Astrocyte (in vitro differentiated cells and primary cell): ENCODE data around the gene ZNF292. TPM values are rescaled to one million over a fixed set of nuclear protein-coding genes. Genes with fewer than 3 reads are reported as not detected.

Experiments used
- DNase-seq: peaks from one replicate; pipeline ENCODE4 v3.0.0-alpha.2; 2010; ENCODE audit warnings: low read depth
- FAIRE-seq: peaks from 2 replicates; lab custom pipeline; 2011; peaks lifted over from hg19 to GRCh38; lab: Jason Lieb, UNC
- H2AFZ ChIP-seq: 2 replicates; pipeline ENCODE4 v1.6.0; 2012; ENCODE audit warnings: low read depth, low read length, inconsistent platforms
- H3K27ac ChIP-seq: 2 replicates; pipeline ENCODE4 v1.5.1; 2011; ENCODE audit warnings: low read depth, low read length, inconsistent platforms
- H3K27me3 ChIP-seq: 2 replicates; pipeline ENCODE4 v1.6.0; 2011; ENCODE audit warnings: low read length, inconsistent platforms; ENCODE audit not compliant: insufficient read depth
- H3K36me3 ChIP-seq: 2 replicates; pipeline ENCODE4 v1.5.1; 2011; ENCODE audit warnings: low read length, inconsistent platforms; ENCODE audit not compliant: insufficient read depth
- H3K4me1 ChIP-seq: 2 replicates; pipeline ENCODE4 v1.5.1; 2011; ENCODE audit warnings: low read length, inconsistent platforms; ENCODE audit not compliant: insufficient read depth
- H3K4me2 ChIP-seq: 2 replicates; pipeline ENCODE4 v1.6.0; 2012; ENCODE audit warnings: low read length, inconsistent platforms
- H3K4me3 ChIP-seq: 2 replicates; pipeline ENCODE4 v1.5.1; 2011; ENCODE audit warnings: low read depth, mild to moderate bottlenecking, low read length, inconsistent platforms; ENCODE audit not compliant: insufficient read depth
- H3K79me2 ChIP-seq: 2 replicates; pipeline ENCODE4 v1.6.0; 2012; ENCODE audit warnings: mild to moderate bottlenecking, low read length, inconsistent platforms; ENCODE audit not compliant: insufficient read depth
- H3K9ac ChIP-seq: 2 replicates; pipeline ENCODE4 v1.6.0; 2012; ENCODE audit warnings: mild to moderate bottlenecking, low read length, inconsistent platforms
- H3K9me3 ChIP-seq: 2 replicates; pipeline ENCODE4 v1.5.1; 2012; ENCODE audit warnings: low read depth, mild to moderate bottlenecking, low read length, inconsistent platforms; ENCODE audit not compliant: insufficient read depth
- H4K20me1 ChIP-seq: 2 replicates; pipeline ENCODE4 v1.6.0; 2012; ENCODE audit warnings: low read length, inconsistent platforms; ENCODE audit not compliant: insufficient read depth
- H3K27ac Mint-ChIP-seq: one replicate; pipeline ENCODE4 v1.8.0; 2021; ENCODE audit warnings: mild to moderate bottlenecking, mixed read lengths; ENCODE audit not compliant: unreplicated experiment
- H3K27me3 Mint-ChIP-seq: one replicate; pipeline ENCODE4 v1.8.0; 2021; ENCODE audit warnings: low read depth, mixed read lengths; ENCODE audit not compliant: unreplicated experiment
- H3K36me3 Mint-ChIP-seq: one replicate; pipeline ENCODE4 v1.8.0; 2021; ENCODE audit warnings: low read depth, mixed read lengths; ENCODE audit not compliant: unreplicated experiment
- H3K4me1 Mint-ChIP-seq: one replicate; pipeline ENCODE4 v1.8.0; 2021; ENCODE audit warnings: low read depth, mixed read lengths; ENCODE audit not compliant: unreplicated experiment
- H3K4me3 Mint-ChIP-seq: one replicate; pipeline ENCODE4 v1.8.0; 2021; ENCODE audit warnings: mild to moderate bottlenecking, moderate library complexity, mixed read lengths; ENCODE audit not compliant: unreplicated experiment
- H3K9me3 Mint-ChIP-seq: one replicate; pipeline ENCODE4 v1.8.0; 2021; ENCODE audit warnings: mild to moderate bottlenecking, mixed read lengths; ENCODE audit not compliant: unreplicated experiment
- CTCF ChIP-seq: IDR thresholded peaks from 2 replicates; pipeline ENCODE4 v1.5.1; 2011; ENCODE audit warnings: low read depth, mild to moderate bottlenecking, inconsistent platforms, low read length, moderate library complexity; ENCODE audit not compliant: insufficient read depth
- EZH2 ChIP-seq: IDR thresholded peaks from 2 replicates; pipeline ENCODE4 v1.6.1; 2012; ENCODE audit warnings: mild to moderate bottlenecking, low read length, inconsistent platforms; ENCODE audit not compliant: insufficient read depth
- total RNA-seq: library from RNA; stranded (reverse); gene quantifications from 2 replicates; pipeline ENCODE4 v1.2.1, GENCODE V29; 2021

The ZNF292 gene
- total RNA-seq, 1 donor from 2014 or later: 31.5 TPM

GRCh38 chr6:87151781-87152525 lies 3.4 kb upstream of the ZNF292 start:
- DNase-seq (peak; percentile 43), FAIRE-seq (no peak)
- Histone ChIP-seq H3K4me2 (peak overlapping the region; percentile 97), H3K36me3 (no peaks in the 10 kb centered on the region), H3K79me2 (peaks cover 25% of the 10 kb centered on the region), H3K27me3 (no peaks in the 10 kb centered on the region), H3K9me3 (no peaks in the 10 kb centered on the region), H3K27ac (peak overlapping the region; percentile 71), H3K9ac (peak overlapping the region; percentile 71), H2AFZ (peak overlapping the region; percentile 98), H3K4me1 (peaks cover 15% of the 10 kb centered on the region), H4K20me1 (peaks cover 8% of the 10 kb centered on the region), H3K4me3 (peak overlapping the region; percentile 55)
- Mint-ChIP-seq H3K4me3 (peak overlapping the region; percentile 74), H3K27me3 (no peaks in the 10 kb centered on the region), H3K4me1 (peaks cover 17% of the 10 kb centered on the region), H3K27ac (peak overlapping the region; percentile 85), H3K36me3 (no peaks in the 10 kb centered on the region), H3K9me3 (no peaks in the 10 kb centered on the region)
- TF ChIP-seq EZH2: no peak
- TF ChIP-seq CTCF: no peak

GRCh38 chr6:87152526-87152955 lies 2.8 kb upstream of the ZNF292 start:
- no peaks in the 10 kb centered on the region for H3K36me3 ChIP-seq
- TF ChIP-seq EZH2 (no peak), CTCF (no peak)
- peaks cover 31% of the 10 kb centered on the region for H3K79me2 ChIP-seq
- H3K27me3 ChIP-seq: no peaks in the 10 kb centered on the region
- peak overlapping the region; percentile 71 for H3K27ac ChIP-seq
- H3K9me3 Mint-ChIP-seq: no peaks in the 10 kb centered on the region
- H3K9me3 ChIP-seq: no peaks in the 10 kb centered on the region
- H3K36me3 Mint-ChIP-seq: no peaks in the 10 kb centered on the region
- H4K20me1 ChIP-seq: peaks cover 10% of the 10 kb centered on the region
- peak overlapping the region; percentile 71 for H3K9ac ChIP-seq
- H3K27ac Mint-ChIP-seq: peak overlapping the region; percentile 84
- no peak for FAIRE-seq
- H3K4me2 ChIP-seq: peak overlapping the region; percentile 97
- H3K4me3 Mint-ChIP-seq: peak overlapping the region; percentile 73
- H3K4me1 Mint-ChIP-seq: peaks cover 18% of the 10 kb centered on the region
- H2AFZ ChIP-seq: peak overlapping the region; percentile 98
- peak; percentile 21 for DNase-seq
- H3K27me3 Mint-ChIP-seq: no peaks in the 10 kb centered on the region
- H3K4me1 ChIP-seq: peaks cover 17% of the 10 kb centered on the region
- H3K4me3 ChIP-seq: peak overlapping the region; percentile 55

GRCh38 chr6:87154641-87154992 lies 748 bp upstream of the ZNF292 start:
- Histone ChIP-seq H3K9me3 (no peaks in the 10 kb centered on the region), H3K4me1 (peaks cover 17% of the 10 kb centered on the region), H3K27ac (peak overlapping the region; percentile 95), H3K36me3 (no peaks in the 10 kb centered on the region), H3K79me2 (peaks cover 52% of the 10 kb centered on the region), H3K4me2 (peak overlapping the region; percentile 97), H3K4me3 (peak overlapping the region; percentile 84), H4K20me1 (peaks cover 27% of the 10 kb centered on the region), H2AFZ (peak overlapping the region; percentile 94), H3K27me3 (no peaks in the 10 kb centered on the region), H3K9ac (peak overlapping the region; percentile 92)
- Mint-ChIP-seq H3K36me3 (no peaks in the 10 kb centered on the region), H3K9me3 (no peaks in the 10 kb centered on the region), H3K4me1 (peaks cover 20% of the 10 kb centered on the region), H3K27me3 (no peaks in the 10 kb centered on the region), H3K4me3 (peak overlapping the region; percentile 98), H3K27ac (peak overlapping the region; percentile 86)
- TF ChIP-seq CTCF (no peak), EZH2 (no peak)
- FAIRE-seq (peak; percentile 50), DNase-seq (no peak)
